HepG2 (cell line): ENCODE results near the gene ZC3H7B. TPM values are rescaled to one million over a fixed set of nuclear protein-coding genes. Genes with fewer than 3 reads are reported as not detected.
A peak's percentile ranks its signal among the peaks of the same experiment; 100 is the strongest.

ENCODE experiments used
- ATAC-seq: fragments of 200-7000 bp; cut with Tn5 transposase; 3 replicates; pipeline ENCODE4 v1.9.1; 2020; ENCODE audit warnings: mild to moderate bottlenecking, moderate library complexity
- BruUV-seq: library from RNA; stranded (reverse); fragments of 400-500 nt; replicated peaks from 2 replicates; lab custom pipeline; 2021; lab: Mats Ljungman, UMichigan
- CTCF ChIA-PET: fragments of 300-600 bp; formaldehyde crosslinking; extraction: SDS; loops from one replicate; lab custom pipeline; 2021; ENCODE audit warnings: low total read pairs, inconsistent platforms, low intra/inter-chr PET ratio; lab: Yijun Ruan, JAX
- POLR2A ChIA-PET: fragments of 350-600 bp; sonication (Branson Sonifier 250); formaldehyde crosslinking; loops from one replicate; lab custom pipeline; 2020; ENCODE audit warnings: antibody characterized with exemption, inconsistent platforms; lab: Yijun Ruan, JAX
- DNase-seq: peaks from one replicate; pipeline ENCODE4 v3.0.0-alpha.2; 2015; ENCODE audit warnings: low spot score
- FAIRE-seq: peaks from 3 replicates; lab custom pipeline; 2011; peaks lifted over from hg19 to GRCh38; lab: Jason Lieb, UNC
- H2AFZ ChIP-seq: one replicate; pipeline ENCODE4 v1.6.1; 2011; ENCODE audit warnings: low read length, inconsistent platforms
- H3K27ac ChIP-seq: fragments of 300-600 bp; 3 replicates; pipeline ENCODE4 v1.8.0; 2011; ENCODE audit warnings: mixed run types, mild to moderate bottlenecking, mixed read lengths, low read length, inconsistent platforms; ENCODE audit not compliant: insufficient read depth; ENCODE audit errors: extremely low read length
- H3K27me3 ChIP-seq, 2 experiments: fragments of 200-600 bp in 1 of 2; 2 replicates in 1 of 2; 3 replicates in 1 of 2; pipeline versions ENCODE4 v1.6.0 to v1.8.0; 2011; ENCODE audit warnings: low read length in 2 of 2, mild to moderate bottlenecking in 2 of 2, moderate library complexity in 2 of 2, inconsistent platforms in 1 of 2; ENCODE audit not compliant: insufficient read depth in 2 of 2, control insufficient read depth in 1 of 2
- H3K36me3 ChIP-seq, 2 experiments: fragments of 200-600 bp in 1 of 2; replicated peaks in 1 of 2; 2 replicates in 1 of 2; 3 replicates in 1 of 2; pipeline versions ENCODE4 v1.5.1 to v1.8.0; 2011; ENCODE audit warnings: low read length in 2 of 2, inconsistent platforms in 1 of 2; ENCODE audit not compliant: insufficient read depth in 2 of 2, control insufficient read depth in 1 of 2
- H3K4me1 ChIP-seq: 2 replicates; pipeline ENCODE4 v1.5.1; 2012; ENCODE audit warnings: low read length, inconsistent platforms; ENCODE audit not compliant: insufficient read depth
- H3K4me2 ChIP-seq: 2 replicates; pipeline ENCODE4 v1.6.0; 2011; ENCODE audit warnings: low read depth, low read length, inconsistent platforms
- H3K4me3 ChIP-seq, 3 experiments: fragments of 200-600 bp in 1 of 3; sonication (generic), shearing (Covaris generic) in 1 of 3; replicated peaks in 1 of 3; 2 replicates each; pipeline ENCODE4 v1.5.1; 2011 to 2016; ENCODE audit warnings: low read length in 3 of 3, inconsistent platforms in 2 of 3, low read depth in 2 of 3, mild to moderate bottlenecking in 2 of 3, control low read depth in 1 of 3, mixed read lengths in 1 of 3; ENCODE audit not compliant: insufficient read depth in 1 of 3
- H3K79me2 ChIP-seq: one replicate; pipeline ENCODE4 v1.6.1; 2011; ENCODE audit warnings: low read length, inconsistent platforms; ENCODE audit not compliant: insufficient read depth
- H3K9ac ChIP-seq: 2 replicates; pipeline ENCODE4 v1.6.0; 2011; ENCODE audit warnings: mild to moderate bottlenecking, low read depth, low read length, inconsistent platforms; ENCODE audit not compliant: insufficient read depth
- H3K9me3 ChIP-seq: 2 replicates; pipeline ENCODE4 v1.5.1; 2012; ENCODE audit warnings: mild to moderate bottlenecking, low read length
- H4K20me1 ChIP-seq: 2 replicates; pipeline ENCODE4 v1.6.0; 2011; ENCODE audit warnings: inconsistent platforms, mild to moderate bottlenecking, low read length, moderate library complexity; ENCODE audit not compliant: insufficient read depth
- FOSL2 ChIP-seq: sonication (generic); formaldehyde crosslinking; IDR thresholded peaks from 2 replicates; pipeline ENCODE4 v1.4.0; 2020; ENCODE audit warnings: missing genetic modification reagents
- HNRNPL ChIP-seq: fragments of 200-400 bp; formaldehyde crosslinking; IDR thresholded peaks from 2 replicates; pipeline ENCODE4 v1.6.1; 2017; ENCODE audit warnings: mild to moderate bottlenecking, low read depth, low read length
- KAT8 ChIP-seq: IDR thresholded peaks from 2 replicates; pipeline ENCODE4 v1.6.1; 2016; ENCODE audit warnings: missing genetic modification reagents, missing compliant biosample characterization
- MYPOP ChIP-seq: sonication (generic); formaldehyde crosslinking; IDR thresholded peaks from 2 replicates; pipeline ENCODE4 v1.8.1; 2023; ENCODE audit warnings: mild to moderate bottlenecking, moderate library complexity, missing genetic modification reagents
- NKX3-1 ChIP-seq: sonication (generic); formaldehyde crosslinking; IDR thresholded peaks from 2 replicates; pipeline ENCODE4 v1.5.0; 2020; ENCODE audit warnings: missing genetic modification reagents
- PBX3 ChIP-seq: sonication (generic); formaldehyde crosslinking; IDR thresholded peaks from 2 replicates; pipeline ENCODE4 v1.8.1; 2023; ENCODE audit warnings: missing genetic modification reagents, inconsistent platforms, borderline replicate concordance
- RCOR2 ChIP-seq: IDR thresholded peaks from 2 replicates; pipeline ENCODE4 v1.6.1; 2016; ENCODE audit warnings: missing biosample characterization, missing genetic modification reagents
- SIN3B ChIP-seq: fragments of 150-350 bp; IDR thresholded peaks from 2 replicates; pipeline ENCODE4 v1.6.1; 2014; ENCODE audit warnings: low read length
- TGIF2 ChIP-seq: IDR thresholded peaks from 2 replicates; pipeline ENCODE4 v1.6.1; 2016; ENCODE audit warnings: control low read depth, missing compliant biosample characterization
- THAP11 ChIP-seq: IDR thresholded peaks from 2 replicates; pipeline ENCODE4 v1.6.1; 2016; ENCODE audit warnings: missing biosample characterization, missing genetic modification reagents
- ZBTB7A ChIP-seq: sonication (generic); formaldehyde crosslinking; IDR thresholded peaks from 2 replicates; pipeline ENCODE4 v1.8.0; 2022; ENCODE audit warnings: mild to moderate bottlenecking, missing genetic modification reagents
- ZFP62 ChIP-seq: sonication (generic); formaldehyde crosslinking; IDR thresholded peaks from 2 replicates; pipeline ENCODE4 v1.4.0; 2020; ENCODE audit warnings: missing genetic modification reagents
- ZNF432 ChIP-seq: sonication (generic); formaldehyde crosslinking; IDR thresholded peaks from 2 replicates; pipeline ENCODE4 v1.5.0; 2020; ENCODE audit warnings: missing genetic modification reagents, mild to moderate bottlenecking, borderline replicate concordance
- ZNF512B ChIP-seq: sonication (generic); formaldehyde crosslinking; IDR thresholded peaks from 2 replicates; pipeline ENCODE4 v1.5.1; 2020; ENCODE audit warnings: missing genetic modification reagents, mild to moderate bottlenecking, borderline replicate concordance
- ZNF850 ChIP-seq: sonication (generic); formaldehyde crosslinking; conservative IDR thresholded peaks from 2 replicates; pipeline ENCODE4 v1.9.0; 2021; ENCODE audit warnings: mild to moderate bottlenecking, missing genetic modification reagents
- WGBS: methylation state at CpG from one replicate; pipeline ENCODE4 v1.1.6; 2017; ENCODE audit warnings: low lambda C conversion rate; 5-methylcytosine and 5-hydroxymethylcytosine counted together
- in situ Hi-C: cut with HindIII; loops from 2 replicates; pipeline ENCODE4 v1.10.0; 2017; ENCODE audit warnings: low pct_unique_long_range_greater_than_20kb; ENCODE audit not compliant: extremely low pct_ligation_motif_present
- intact Hi-C: fragments of 100-400 bp; cut with micrococcal nuclease; formaldehyde crosslinking; loops from one replicate; pipeline ENCODE4 v1.10.0; 2022; ENCODE audit not compliant: unreplicated experiment
- polyA plus RNA-seq, 8 experiments: library from polyadenylated mRNA; depleted of rRNA in 3 of 8; stranded (reverse) in 7 of 8; unstranded in 1 of 8; fragments of >200 nt; fragmentation: Illumina TruSeq in 4 of 8; extraction: Trizol in 4 of 8; gene quantifications; 2 replicates each; pipeline versions ENCODE4 v1.2.1 to v1.2.3, GENCODE V29; 2011 to 2016; ENCODE audit warnings: low read depth in 4 of 8, missing spikeins in 1 of 8, mixed read lengths in 1 of 8; ENCODE audit not compliant: insufficient read depth in 1 of 8
- total RNA-seq, 5 experiments: library from RNA; depleted of rRNA; stranded (reverse); fragments of >200 nt; fragmentation: Illumina TruSeq; extraction: Trizol; gene quantifications; 2 replicates each; pipeline ENCODE4 v1.2.3, GENCODE V29; 2016; ENCODE audit warnings: low read depth in 1 of 5

Gene ZC3H7B
- total and polyA plus RNA-seq, 2 of the 13 experiments (the other 11 are each of a cell fraction or from before 2014, with no cell fraction given), result 26.4 to 37.2 TPM

- TF ChIP-seq THAP11 (CRISPR knock-in tag), result peak; percentile 82
- TF ChIP-seq ZFP62 (CRISPR knock-in tag), result no peak
- TF ChIP-seq NKX3-1 (CRISPR knock-in tag), result peak; percentile 67; the same call in 1 of the 2 replicates
- TF ChIP-seq KAT8 (CRISPR knock-in tag), result peak; percentile 74; the same call in 1 of the 2 replicates
- TF ChIP-seq MYPOP, result no peak
- TF ChIP-seq SIN3B, result no peak
- 0 out of 2 replicates have a peak, but pooled peaks have one; percentile 13 for TF ChIP-seq HNRNPL
- 0 out of 2 replicates have a peak, but pooled peaks have one; percentile 40 for TF ChIP-seq PBX3 (CRISPR knock-in tag)
- peak; percentile 39; the same call in 1 of the 2 replicates for TF ChIP-seq FOSL2 (CRISPR knock-in tag)
- TF ChIP-seq, all 625 proteins: peak for 143
Observed at GRCh38 chr22:41301085-41302020, at the start of gene ZC3H7B (continued).

GRCh38 chr22:41252365-41252764 is 49.0 kb upstream of the ZC3H7B start:
- CTCF ChIA-PET, result no interaction called here
- TF ChIP-seq RCOR2 (CRISPR knock-in tag) (no peak), TGIF2 (CRISPR knock-in tag) (no peak), KAT8 (CRISPR knock-in tag) (no peak), ZNF850 (CRISPR knock-in tag) (no peak), ZBTB7A (CRISPR knock-in tag) (no peak), HNRNPL (no peak), ZNF432 (CRISPR knock-in tag) (no peak), ZNF512B (CRISPR knock-in tag) (no peak)

More at GRCh38 chr22:41252365-41252764, 49.0 kb upstream of the ZC3H7B start:
- FAIRE-seq, result no peak
- H3K27ac ChIP-seq, result no peak overlapping the region
- POLR2A ChIA-PET, result no interaction called here
- no peak for ATAC-seq
- H3K36me3 ChIP-seq, result peaks cover 51 to 85% of the 10 kb centered on the region in 2 experiments
- no peak overlapping the region for H3K4me2 ChIP-seq
- H3K27me3 ChIP-seq, result no peaks in the 10 kb centered on the region
- no peaks in the 10 kb centered on the region for H3K4me1 ChIP-seq
- no peaks in the 10 kb centered on the region for H4K20me1 ChIP-seq
- WGBS, result 90% methylated on average over 6 of the region's 8 CpGs
- intact Hi-C loops (no loop called here), in situ Hi-C loops (no loop called here)
- H2AFZ ChIP-seq, result no peak overlapping the region
- H3K9ac ChIP-seq, result no peak overlapping the region
- H3K4me3 ChIP-seq, result no peak overlapping the region
- no peaks in the 10 kb centered on the region for H3K9me3 ChIP-seq
- no TSS peak for BruUV-seq
- no peak for DNase-seq
- H3K79me2 ChIP-seq, result no peaks in the 10 kb centered on the region
